NCI-H2171 (cell line): Measurements from ENCODE around the gene IFNA1.
A peak's percentile ranks its signal among the peaks of the same experiment; 100 is the strongest.
"Not testable (repeated sequence)": the region's sequence is repeated elsewhere in the genome, so short reads cannot be mapped to it uniquely, and the experiment has no call there.

ENCODE experiments used
- DNase-seq: peaks from one replicate; lab custom pipeline; 2025; lab: John Stamatoyannopoulos, UW

IFNA1 gene

DNA sequence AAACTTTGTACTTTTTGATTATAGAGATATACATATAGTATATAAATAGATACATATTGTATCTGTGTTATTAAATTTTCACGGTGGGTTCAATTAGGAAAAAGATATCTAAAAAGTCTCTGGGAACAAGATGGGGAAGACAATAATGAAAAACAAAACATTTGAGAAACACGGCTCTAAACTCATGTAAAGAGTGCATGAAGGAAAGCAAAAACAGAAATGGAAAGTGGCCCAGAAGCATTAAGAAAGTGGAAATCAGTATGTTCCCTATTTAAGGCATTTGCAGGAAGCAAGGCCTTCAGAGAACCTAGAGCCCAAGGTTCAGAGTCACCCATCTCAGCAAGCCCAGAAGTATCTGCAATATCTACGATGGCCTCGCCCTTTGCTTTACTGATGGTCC is at the start of gene IFNA1:
IFNA1 (plus strand) TSS at position 301 of the 400 bp plus-strand sequence; CDS start at position 370, 69 bp downstream.
- no peak for DNase-seq

DNA sequence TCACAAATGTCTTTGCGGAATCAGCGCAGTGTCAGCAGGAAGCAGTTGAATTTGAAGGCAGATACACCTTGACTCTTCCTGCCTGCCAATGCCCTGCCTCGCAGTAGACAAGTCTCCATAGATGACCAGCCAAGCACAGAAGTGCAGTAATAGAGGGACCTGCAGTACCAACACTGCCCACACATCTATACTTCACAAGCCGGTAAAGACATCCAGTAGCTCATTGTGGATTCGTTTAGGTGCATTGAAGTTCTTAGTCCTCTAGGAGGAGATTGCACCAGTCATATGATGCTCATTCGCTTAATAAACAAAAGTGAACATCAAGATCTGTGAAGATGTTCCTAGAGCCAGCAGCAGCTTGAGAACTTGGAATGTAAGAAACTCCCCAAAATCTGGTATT is 48.0 kb upstream of the IFNA1 start:
- no peak for DNase-seq

DNA sequence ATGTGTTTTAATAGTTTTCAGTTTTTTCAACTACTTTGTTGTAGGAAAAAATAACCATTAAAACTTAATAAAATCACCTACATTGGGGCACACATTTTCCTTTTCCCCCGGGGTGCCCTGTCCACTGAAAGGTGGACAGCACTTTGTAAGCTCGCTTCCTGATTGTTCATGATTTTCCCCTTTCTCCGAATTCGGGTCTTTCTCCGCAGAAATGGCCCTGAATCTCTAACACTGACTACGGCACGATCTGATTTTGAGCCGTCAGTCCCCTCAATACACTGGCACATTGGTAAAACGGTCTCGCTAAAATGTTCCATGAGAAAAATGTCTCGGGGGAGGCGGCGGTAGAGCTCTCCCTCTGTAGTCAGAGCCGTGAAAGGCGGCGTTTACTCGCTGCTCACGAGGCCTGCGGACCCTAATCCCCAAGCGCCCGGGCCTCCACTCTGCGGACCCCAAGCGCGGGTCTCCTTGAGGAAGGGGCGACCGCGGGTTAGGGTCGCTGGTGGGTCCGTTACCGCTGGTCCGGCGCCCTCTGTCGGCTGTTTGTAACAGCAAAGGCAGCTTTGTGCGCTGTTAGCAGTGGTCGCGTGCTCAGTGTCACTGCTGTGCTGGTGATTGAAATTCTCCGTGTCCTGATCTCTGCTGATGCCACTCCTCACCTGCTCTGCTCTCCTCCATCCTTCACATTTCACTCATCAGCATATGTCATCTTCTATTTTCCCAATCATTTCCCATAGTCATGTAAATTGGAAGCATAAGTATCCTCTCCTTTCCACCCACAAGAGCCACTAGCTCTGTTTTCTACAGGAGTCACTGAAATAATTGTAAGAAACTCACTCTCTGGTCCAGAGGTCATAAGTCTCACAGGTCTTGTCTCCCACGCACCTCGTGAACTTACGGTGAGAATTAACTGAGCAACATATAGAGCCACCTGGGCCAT is 44.2 kb upstream of the IFNA1 start:
- DNase-seq: no peak

GRCh38 chr9:21398955-21399489 is 41.2 kb upstream of the IFNA1 start:
- no peak for DNase-seq

GRCh38 chr9:21399956-21400355 is 40.3 kb upstream of the IFNA1 start:
- no peak for DNase-seq

DNA sequence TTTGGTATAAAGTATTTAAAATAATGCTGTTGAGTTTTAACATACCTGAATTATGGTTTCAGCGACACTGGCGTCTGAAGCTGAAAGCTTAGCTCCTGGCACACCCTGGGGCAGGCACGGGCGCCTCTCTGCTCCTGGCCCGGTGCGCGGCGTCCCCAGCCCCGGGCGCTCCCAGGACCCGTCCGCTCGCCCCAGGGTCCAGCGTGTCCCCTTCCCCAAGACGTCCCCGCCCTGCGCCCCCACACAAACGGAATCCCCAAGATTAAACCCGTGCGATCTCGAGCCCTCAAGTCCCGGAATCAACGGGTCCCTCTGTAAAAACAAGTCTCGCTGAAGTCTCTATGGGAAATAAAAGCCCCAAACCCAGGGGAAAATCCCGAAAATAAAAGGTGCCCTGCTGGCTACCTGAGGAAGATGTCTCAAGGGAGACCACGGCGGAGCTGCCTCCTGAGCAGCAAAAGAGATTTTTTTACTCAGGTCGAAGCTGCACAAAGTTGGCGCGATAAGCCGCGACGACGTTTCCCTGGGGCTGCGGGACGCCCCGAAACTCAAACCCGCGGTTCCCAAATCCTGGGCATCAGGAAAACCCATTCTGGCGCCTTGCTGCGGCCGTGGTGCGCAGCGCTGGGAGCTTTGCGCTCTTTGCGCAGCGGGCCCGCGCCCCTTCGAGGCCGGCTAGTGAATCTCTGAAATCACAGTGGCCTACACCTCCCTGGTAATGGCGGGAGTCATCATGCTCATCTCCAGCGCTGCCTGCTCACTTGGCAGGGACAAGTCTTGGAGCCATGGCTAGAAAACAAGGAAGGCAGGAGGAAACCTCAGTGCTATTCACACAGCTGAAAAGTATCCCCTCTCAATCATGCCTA is 37.6 kb upstream of the IFNA1 start:
- DNase-seq: no peak

- no peak for DNase-seq
These were observed 36.1 kb upstream of the IFNA1 start for GRCh38 chr9:21404146-21404545.

DNA sequence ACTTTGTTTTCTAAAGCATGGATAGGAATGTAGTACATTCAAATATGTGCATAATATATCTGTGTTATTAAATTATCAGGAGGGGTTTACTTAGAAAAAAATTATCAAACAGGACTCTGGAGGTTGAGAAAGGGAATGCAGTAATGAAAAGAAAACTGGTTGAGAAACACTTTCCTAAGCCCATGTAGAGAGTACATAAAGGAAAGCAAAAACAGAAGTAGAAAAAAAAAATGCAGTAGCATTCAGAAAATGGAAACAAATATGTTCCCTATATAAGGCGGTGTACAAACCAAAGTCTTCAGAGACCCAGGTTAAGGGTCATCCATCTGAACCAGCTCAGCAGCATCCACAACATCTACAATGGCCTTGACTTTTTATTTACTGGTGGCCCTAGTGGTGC is 31.4 kb upstream of the IFNA1 start, which contains the start of gene IFNA8:
IFNA8 (plus strand) TSS at position 301 of the 400 bp plus-strand sequence; CDS start at position 361, 60 bp downstream.
- no peak for DNase-seq

- DNase-seq: no peak
These were observed 28.1 kb upstream of the IFNA1 start for GRCh38 chr9:21412107-21412506.

DNA sequence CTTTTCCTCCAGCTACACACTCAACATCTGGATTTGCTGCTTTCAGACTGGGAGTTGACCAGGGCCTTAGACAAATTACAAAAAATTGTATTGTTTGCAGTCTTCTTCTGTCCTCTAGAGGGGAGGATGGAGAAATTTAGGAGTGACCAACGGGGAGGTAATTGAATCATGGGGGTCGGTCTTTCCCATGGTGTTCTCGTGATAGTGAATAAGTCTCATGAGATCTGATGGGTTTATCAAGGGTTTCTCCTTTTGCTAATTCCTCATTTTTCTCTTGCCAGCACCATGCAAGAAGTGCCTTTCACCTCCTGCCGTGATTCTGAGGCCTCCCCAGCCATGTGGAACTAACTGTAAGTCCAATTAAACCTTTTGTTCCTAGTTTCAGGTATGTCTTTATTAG is 27.1 kb upstream of the IFNA1 start:
- no peak for DNase-seq

DNA sequence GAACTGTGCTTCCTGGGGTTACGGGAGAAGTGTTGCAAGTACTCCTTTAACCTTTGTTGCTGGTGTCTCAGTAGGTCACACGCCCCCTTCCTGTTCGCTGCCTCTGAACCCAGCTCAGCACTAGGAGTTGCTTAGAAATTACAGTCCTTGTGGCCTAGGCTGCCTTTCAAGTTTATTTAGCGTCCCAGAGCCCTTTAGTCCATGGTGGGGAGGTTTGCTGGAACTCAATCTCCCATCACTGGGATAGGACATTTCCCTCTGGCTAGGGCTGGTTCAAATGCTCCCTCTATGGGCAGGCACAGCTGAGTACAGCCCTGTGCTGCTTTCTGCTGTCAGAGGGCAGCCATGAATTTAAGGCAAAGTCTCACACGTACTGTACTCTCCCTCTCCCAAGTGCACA is 26.6 kb upstream of the IFNA1 start:
- DNase-seq: no peak

GRCh38 chr9:21414220-21414940 is 25.9 kb upstream of the IFNA1 start:
- no peak for DNase-seq

GRCh38 chr9:21415493-21416267 is 24.6 kb upstream of the IFNA1 start:
- peak; percentile 29 for DNase-seq

DNA sequence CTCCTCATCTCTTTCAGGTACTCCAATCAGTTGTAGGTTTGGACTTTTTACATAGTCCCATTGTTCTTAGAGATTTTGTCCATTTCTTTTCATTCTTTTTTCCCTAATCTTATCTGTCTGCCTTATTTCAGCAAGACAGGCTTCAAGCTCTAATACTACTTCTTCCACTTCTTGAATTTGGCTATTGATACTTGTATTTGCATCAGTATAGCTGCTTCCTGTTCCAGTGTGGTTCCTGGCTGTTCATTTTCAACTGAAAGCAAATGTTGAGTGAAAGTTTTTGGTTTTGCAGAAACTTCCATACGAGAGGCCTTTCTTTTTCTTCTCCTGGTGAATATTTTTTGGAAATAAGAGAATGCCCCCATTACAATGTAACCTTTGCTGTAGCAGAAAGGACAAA is 12.0 kb upstream of the IFNA1 start:
- no peak for DNase-seq

- no peak for DNase-seq
These were observed 11.0 kb upstream of the IFNA1 start for GRCh38 chr9:21429191-21429590.

DNA sequence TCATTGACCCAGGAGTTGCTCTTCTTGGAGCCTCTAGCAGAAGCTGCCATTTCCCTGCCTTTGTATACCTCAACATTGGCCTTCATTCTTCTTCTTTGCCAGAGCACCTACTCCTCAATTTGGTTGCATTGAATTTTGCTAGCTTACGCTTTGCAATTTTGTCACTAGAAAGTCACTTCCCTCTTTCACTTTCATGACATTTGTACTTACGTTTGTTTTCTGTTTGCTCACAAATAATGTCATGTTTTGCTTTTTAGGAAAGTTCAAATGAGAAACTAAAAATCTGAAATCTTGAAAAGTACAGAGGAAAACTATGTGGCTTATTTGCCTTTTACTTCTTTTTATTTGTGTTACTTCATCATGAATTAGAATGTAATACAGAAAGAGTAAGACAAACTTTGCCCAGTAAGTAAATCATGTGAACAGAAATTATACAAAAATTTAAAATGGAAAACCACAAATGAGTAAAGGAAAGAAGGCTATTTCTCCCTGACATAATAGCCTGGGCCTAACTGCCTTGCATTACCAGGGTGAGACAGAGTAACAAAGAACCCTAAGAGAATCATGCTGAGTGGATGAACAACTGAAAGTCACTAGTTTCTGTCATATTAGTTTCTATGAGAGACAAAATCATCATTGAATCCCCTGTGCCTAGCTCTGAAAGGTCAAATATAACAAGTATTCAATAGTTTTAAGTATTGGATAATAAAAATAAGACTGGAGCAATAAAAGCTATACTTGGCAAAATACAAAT is 7.4 kb upstream of the IFNA1 start:
- DNase-seq: no peak

- DNase-seq: peak; percentile 27
These were observed 5.8 kb upstream of the IFNA1 start for GRCh38 chr9:21434202-21435014.

GRCh38 chr9:21435015-21435383 is 5.2 kb upstream of the IFNA1 start:
- not testable (repeated sequence) for DNase-seq

DNA sequence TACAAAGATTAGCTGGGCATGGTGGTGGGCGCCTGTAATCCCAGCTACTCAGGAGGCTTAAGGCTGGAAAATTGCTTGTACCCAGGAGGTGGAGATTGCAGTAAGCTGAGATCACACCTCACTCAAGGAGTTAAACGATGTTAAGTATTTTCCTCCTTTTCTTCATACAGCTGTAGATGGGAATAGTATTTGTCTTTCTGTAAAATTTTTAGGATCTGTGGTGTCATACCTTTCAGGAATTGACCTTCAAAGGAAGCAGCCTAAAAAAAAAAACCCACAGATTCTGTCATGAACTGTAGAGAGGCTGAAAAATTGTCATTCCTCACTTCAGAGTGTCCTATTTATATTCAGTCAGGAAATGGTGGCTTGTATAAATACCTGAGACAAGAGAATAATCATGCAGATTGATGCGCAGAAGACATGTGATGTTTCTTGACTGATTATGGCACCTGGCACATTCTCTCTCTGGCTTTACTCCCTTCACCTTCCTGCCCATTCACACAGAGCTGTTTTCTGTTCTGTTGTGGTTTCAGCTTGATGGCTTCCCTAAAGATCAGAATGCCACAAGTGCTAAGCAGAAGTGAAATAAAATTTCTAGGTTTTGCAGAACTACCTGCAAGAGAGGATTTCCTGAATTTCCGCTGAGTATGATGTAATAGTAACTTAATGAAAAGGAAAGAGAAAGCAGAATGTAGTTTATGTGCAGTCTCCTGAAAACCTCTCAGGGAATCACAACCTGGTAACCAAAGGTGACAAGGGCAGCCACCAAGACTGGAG is 3.8 kb downstream of the IFNA1 start:
- no peak for DNase-seq
